Endothelial cell of umbilical vein (primary cell): Measurements from ENCODE around the gene IL9R. TPM values are rescaled to one million over a fixed set of nuclear protein-coding genes. Genes with fewer than 3 reads are reported as not detected.

Experiments
- BruUV-seq: library from RNA; stranded (reverse); fragments of 400-500 nt; replicated peaks from 2 replicates; lab custom pipeline; 2021; lab: Mats Ljungman, UMichigan
- CTCF ChIA-PET: fragments of 300-600, 350-600 bp; sonication (Branson Sonifier 250); formaldehyde crosslinking; loops from one replicate; lab custom pipeline; 2021; ENCODE audit warnings: antibody characterized with exemption, inconsistent platforms; lab: Charles Lee
- POLR2A ChIA-PET: fragments of 300-600, 350-600 bp; sonication (Branson Sonifier 250); formaldehyde crosslinking; loops from one replicate; lab custom pipeline; 2021; ENCODE audit warnings: antibody characterized with exemption, inconsistent platforms; lab: Charles Lee
- DNase-seq: peaks from one replicate; pipeline ENCODE4 v3.0.0-alpha.2; 2011; ENCODE audit warnings: low read depth, low spot score
- FAIRE-seq: peaks from 2 replicates; lab custom pipeline; 2011; peaks lifted over from hg19 to GRCh38; lab: Jason Lieb, UNC
- H2AFZ ChIP-seq: 2 replicates; pipeline ENCODE4 v1.6.0; 2012; ENCODE audit warnings: low read depth, low read length, control low read depth, inconsistent platforms
- H3K27ac ChIP-seq: 2 replicates; pipeline ENCODE4 v1.5.1; 2011; ENCODE audit warnings: low read depth, mild to moderate bottlenecking, control low read depth, low read length, moderate library complexity; ENCODE audit not compliant: insufficient read depth
- H3K27me3 ChIP-seq, 2 experiments: 2 replicates each; pipeline versions ENCODE4 v1.6.0 to v1.6.1; 2011; ENCODE audit warnings: low read length in 2 of 2, mixed read lengths in 1 of 2; ENCODE audit not compliant: control insufficient read depth in 2 of 2, insufficient read depth in 2 of 2
- H3K36me3 ChIP-seq, 2 experiments: 2 replicates in 1 of 2; 3 replicates in 1 of 2; pipeline ENCODE4 v1.5.1; 2011; ENCODE audit warnings: low read length in 2 of 2, mild to moderate bottlenecking in 1 of 2, moderate library complexity in 1 of 2; ENCODE audit not compliant: control insufficient read depth in 2 of 2, insufficient read depth in 2 of 2; ENCODE audit errors: extremely low read depth in 1 of 2
- H3K4me1 ChIP-seq: 3 replicates; pipeline ENCODE4 v1.5.1; 2011; ENCODE audit warnings: mild to moderate bottlenecking, low read length; ENCODE audit not compliant: control insufficient read depth, insufficient read depth; ENCODE audit errors: extremely low read depth
- H3K4me2 ChIP-seq: 2 replicates; pipeline ENCODE4 v1.6.1; 2011; ENCODE audit warnings: low read length, control low read depth, mixed read lengths; ENCODE audit not compliant: insufficient read depth
- H3K4me3 ChIP-seq, 3 experiments: fragments of 200-600 bp in 1 of 3; sonication (generic), shearing (Covaris generic) in 1 of 3; replicated peaks in 1 of 3; 2 replicates each; pipeline ENCODE4 v1.5.1; 2011 to 2016; ENCODE audit warnings: control low read depth in 3 of 3, low read length in 3 of 3, mild to moderate bottlenecking in 2 of 3, inconsistent platforms in 1 of 3, low read depth in 1 of 3, moderate library complexity in 1 of 3; ENCODE audit not compliant: insufficient read depth in 1 of 3
- H3K79me2 ChIP-seq: 2 replicates; pipeline ENCODE4 v1.6.0; 2012; ENCODE audit warnings: low read length, inconsistent platforms; ENCODE audit not compliant: control insufficient read depth, insufficient read depth
- H3K9ac ChIP-seq: replicated peaks from 2 replicates; pipeline ENCODE3; 2011; ENCODE audit warnings: low read length, control low read depth; ENCODE audit not compliant: insufficient read depth; ENCODE audit errors: extremely low read depth
- H3K9me1 ChIP-seq: replicated peaks from 3 replicates; pipeline ENCODE4 v1.6.0; 2011; ENCODE audit warnings: mild to moderate bottlenecking, low read length; ENCODE audit not compliant: control insufficient read depth, insufficient read depth; ENCODE audit errors: extremely low read depth
- H3K9me3 ChIP-seq: replicated peaks from 2 replicates; pipeline ENCODE4 v1.5.1; 2012; ENCODE audit warnings: low read length, inconsistent platforms; ENCODE audit not compliant: control insufficient read depth, insufficient read depth
- H4K20me1 ChIP-seq: replicated peaks from 2 replicates; pipeline ENCODE3; 2011; ENCODE audit warnings: mild to moderate bottlenecking, low read length; ENCODE audit not compliant: control insufficient read depth, insufficient read depth; ENCODE audit errors: extremely low read depth
- EZH2 ChIP-seq: IDR thresholded peaks from 2 replicates; pipeline ENCODE4 v1.6.1; 2012; ENCODE audit warnings: borderline replicate concordance, low read depth, mild to moderate bottlenecking, moderate library complexity, low read length, inconsistent platforms; ENCODE audit not compliant: severe bottlenecking
- FOS ChIP-seq: IDR thresholded peaks from 2 replicates; pipeline ENCODE4 v1.6.1; 2011; ENCODE audit warnings: mild to moderate bottlenecking, low read length, moderate library complexity, borderline replicate concordance; ENCODE audit not compliant: insufficient read depth
- GATA2 ChIP-seq: IDR thresholded peaks from 2 replicates; pipeline ENCODE4 v1.7.0; 2011; ENCODE audit warnings: low read depth, mild to moderate bottlenecking, moderate library complexity, mixed read lengths, low read length; ENCODE audit not compliant: insufficient read length, insufficient read depth
- JUN ChIP-seq: IDR thresholded peaks from 2 replicates; pipeline ENCODE4 v1.6.1; 2011; ENCODE audit warnings: borderline replicate concordance, low read depth; ENCODE audit not compliant: insufficient read length, insufficient read depth
- MYC ChIP-seq: IDR thresholded peaks from one replicate; pipeline ENCODE4 v1.6.1; 2011; ENCODE audit warnings: mild to moderate bottlenecking, low read depth, low read length
- POLR2A ChIP-seq: IDR thresholded peaks from 2 replicates; pipeline ENCODE4 v1.6.1; 2012; ENCODE audit warnings: low read depth, mild to moderate bottlenecking, control low read depth, low read length
- POLR2AphosphoS5 ChIP-seq: IDR thresholded peaks from 2 replicates; pipeline ENCODE4 v1.6.1; 2012; ENCODE audit warnings: low read depth, mild to moderate bottlenecking, control low read depth, low read length, moderate library complexity; ENCODE audit not compliant: insufficient read depth
- dilution Hi-C: fragments of 300-500 bp; cut with MboI; formaldehyde crosslinking; loops from one replicate; pipeline ENCODE4 v1.15.0; 2019; ENCODE audit warnings: low sequenced_read_pairs; ENCODE audit not compliant: extremely low pct_ligation_motif_present
- intact Hi-C: fragments of 100-400 bp; cut with micrococcal nuclease; formaldehyde crosslinking; loops from one replicate; pipeline ENCODE4 v1.10.0; 2022
- polyA plus RNA-seq, 4 experiments: library from polyadenylated mRNA; depleted of rRNA in 3 of 4; stranded (reverse) in 3 of 4; unstranded in 1 of 4; fragments of >200 nt; gene quantifications; 2 replicates each; pipeline versions ENCODE4 v1.2.1 to v1.2.3, GENCODE V29; 2011 to 2012; ENCODE audit warnings: missing spikeins in 1 of 4
- total RNA-seq: library from RNA; stranded (reverse); gene quantifications from 2 replicates; pipeline ENCODE4 v1.2.3, GENCODE V29; 2021
- TF ChIP-seq, protein P1 (sequence below): IDR thresholded peaks from 2 replicates; pipeline ENCODE4 v1.6.1; 2011; ENCODE audit not compliant: insufficient read depth, insufficient read length
- TF ChIP-seq, protein P2 (sequence below), 2 donors: IDR thresholded peaks; 1 replicate in 1 of 2; 2 replicates in 1 of 2; pipeline ENCODE4 v1.5.1; 2011; ENCODE audit warnings: low read length in 2 of 2, mild to moderate bottlenecking in 2 of 2, moderate library complexity in 2 of 2, control low read depth in 1 of 2, inconsistent platforms in 1 of 2, low read depth in 1 of 2; ENCODE audit not compliant: insufficient read depth in 1 of 2; ENCODE audit errors: extremely low read depth in 1 of 2

IL9R gene
- total and polyA plus RNA-seq, 2 donors (not counting 3 experiments of a cell fraction or from before 2014, with no cell fraction given) = not detected

DNA sequence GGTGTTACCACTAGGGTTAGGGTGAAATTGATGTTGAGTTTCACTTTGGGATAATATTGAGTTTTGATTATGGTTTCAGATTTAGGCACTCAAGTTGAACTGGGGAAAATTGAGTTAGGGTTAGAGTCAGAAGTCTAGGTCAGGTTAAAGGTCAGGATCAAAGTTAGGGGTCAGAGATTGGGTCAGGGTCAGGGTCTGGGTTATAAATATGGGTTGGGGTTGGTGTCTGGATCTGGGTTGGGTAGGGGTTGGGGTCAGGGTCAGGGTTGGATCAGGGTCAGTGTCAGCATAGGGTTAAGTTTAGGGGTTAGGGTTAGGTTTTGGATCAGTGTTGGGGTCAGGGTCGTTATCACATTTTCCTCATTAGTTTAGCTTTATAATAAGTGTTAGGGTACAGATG is 42.7 kb upstream of the IL9R start:
- H3K9me3 ChIP-seq = no peaks in the 10 kb centered on the region
- H3K27me3 ChIP-seq = no peaks in the 10 kb centered on the region
- FAIRE-seq (no peak), DNase-seq (no peak)
- H3K27ac ChIP-seq = no peak overlapping the region
- H3K9me1 ChIP-seq = no peaks in the 10 kb centered on the region
- H3K4me2 ChIP-seq = no peak overlapping the region
- dilution Hi-C loops (no loop called here), intact Hi-C loops (no loop called here)
- H3K36me3 ChIP-seq = no peaks in the 10 kb centered on the region
- no peak for TF ChIP-seq POLR2A
- TF ChIP-seq, protein P1, sequence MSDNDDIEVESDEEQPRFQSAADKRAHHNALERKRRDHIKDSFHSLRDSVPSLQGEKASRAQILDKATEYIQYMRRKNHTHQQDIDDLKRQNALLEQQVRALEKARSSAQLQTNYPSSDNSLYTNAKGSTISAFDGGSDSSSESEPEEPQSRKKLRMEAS = no peak
- TF ChIP-seq EZH2 = no peak
- no peak for TF ChIP-seq JUN
- TF ChIP-seq MYC = no peak
- no peak for TF ChIP-seq POLR2AphosphoS5
- no peak for TF ChIP-seq FOS
- no peak for TF ChIP-seq GATA2
- TF ChIP-seq, protein P2, sequence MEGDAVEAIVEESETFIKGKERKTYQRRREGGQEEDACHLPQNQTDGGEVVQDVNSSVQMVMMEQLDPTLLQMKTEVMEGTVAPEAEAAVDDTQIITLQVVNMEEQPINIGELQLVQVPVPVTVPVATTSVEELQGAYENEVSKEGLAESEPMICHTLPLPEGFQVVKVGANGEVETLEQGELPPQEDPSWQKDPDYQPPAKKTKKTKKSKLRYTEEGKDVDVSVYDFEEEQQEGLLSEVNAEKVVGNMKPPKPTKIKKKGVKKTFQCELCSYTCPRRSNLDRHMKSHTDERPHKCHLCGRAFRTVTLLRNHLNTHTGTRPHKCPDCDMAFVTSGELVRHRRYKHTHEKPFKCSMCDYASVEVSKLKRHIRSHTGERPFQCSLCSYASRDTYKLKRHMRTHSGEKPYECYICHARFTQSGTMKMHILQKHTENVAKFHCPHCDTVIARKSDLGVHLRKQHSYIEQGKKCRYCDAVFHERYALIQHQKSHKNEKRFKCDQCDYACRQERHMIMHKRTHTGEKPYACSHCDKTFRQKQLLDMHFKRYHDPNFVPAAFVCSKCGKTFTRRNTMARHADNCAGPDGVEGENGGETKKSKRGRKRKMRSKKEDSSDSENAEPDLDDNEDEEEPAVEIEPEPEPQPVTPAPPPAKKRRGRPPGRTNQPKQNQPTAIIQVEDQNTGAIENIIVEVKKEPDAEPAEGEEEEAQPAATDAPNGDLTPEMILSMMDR (IDR thresholded peaks at IDR 0.05; ENCODE audit: extremely low read depth in 1 of 2, insufficient read depth in 1 of 2, low read depth in 1 of 2, low read length in 2 of 2) = no peak
- BruUV-seq = no TSS peak
- POLR2A ChIA-PET = no interaction called here
- H3K4me1 ChIP-seq = no peaks in the 10 kb centered on the region
- H3K4me3 ChIP-seq = no peak overlapping the region
- no peaks in the 10 kb centered on the region for H4K20me1 ChIP-seq
- no peak overlapping the region for H3K9ac ChIP-seq
- no peaks in the 10 kb centered on the region for H3K79me2 ChIP-seq
- CTCF ChIA-PET = no interaction called here
- no peak overlapping the region for H2AFZ ChIP-seq
